Uterus (tissue), 2 donors: ENCODE results near the gene P2RY2.
A peak's percentile ranks its signal among the peaks of the same experiment; 100 is the strongest.

Experiments
- POLR2A ChIP-seq, 2 donors: fragments of 450-650 bp; IDR thresholded peaks; one replicate each; pipeline ENCODE4 v1.6.1; 2016; ENCODE audit warnings: antibody characterized with exemption in 2 of 2, mild to moderate bottlenecking in 1 of 2, moderate library complexity in 1 of 2
- TF ChIP-seq, protein P1 (sequence below), 4 experiments: fragments of 200-600 bp in 2 of 4; fragments of 450-650 bp in 2 of 4; sonication (generic) in 2 of 4; IDR thresholded peaks; one replicate each; pipeline ENCODE4 v1.5.1; 2016 to 2019; ENCODE audit warnings: antibody characterized with exemption in 4 of 4, mild to moderate bottlenecking in 2 of 4, moderate library complexity in 1 of 4

DNA sequence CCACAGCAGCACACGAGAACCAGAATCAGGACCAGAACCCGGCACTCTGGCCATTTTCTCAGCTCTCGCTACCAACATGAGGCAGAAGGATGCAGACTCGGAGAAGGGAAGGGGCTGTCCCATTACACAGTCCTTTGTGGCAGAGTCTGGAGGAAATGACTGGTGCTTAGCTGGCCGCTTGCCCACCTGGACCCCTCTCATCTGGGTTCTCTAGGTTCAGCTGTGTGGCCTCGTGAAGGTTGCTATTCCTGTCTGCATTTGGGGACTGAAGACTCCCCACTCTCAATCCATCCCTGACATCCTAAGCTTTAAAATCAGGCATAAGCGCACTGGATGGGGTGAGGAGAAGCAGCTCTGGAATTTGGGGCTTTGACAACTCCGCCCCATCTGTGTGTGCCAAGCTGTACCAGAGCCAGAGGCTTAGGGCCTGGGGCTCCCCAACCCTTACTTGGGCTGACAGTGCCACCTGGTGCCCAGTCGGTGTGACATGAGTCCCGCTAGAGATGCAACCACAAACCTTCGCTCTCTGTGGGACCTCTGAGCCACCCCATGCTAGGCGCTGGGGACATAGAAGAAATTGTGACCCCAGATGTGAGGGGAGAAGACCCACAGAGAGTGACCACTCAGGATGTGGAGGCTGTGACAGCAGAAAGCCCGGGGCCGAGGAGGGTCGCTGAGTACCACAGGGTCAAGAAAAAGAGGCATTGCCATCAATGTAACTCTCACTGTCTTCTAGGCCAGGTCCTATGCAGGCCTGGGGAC, 40.1 kb upstream of the P2RY2 start:
- TF ChIP-seq, protein P1, sequence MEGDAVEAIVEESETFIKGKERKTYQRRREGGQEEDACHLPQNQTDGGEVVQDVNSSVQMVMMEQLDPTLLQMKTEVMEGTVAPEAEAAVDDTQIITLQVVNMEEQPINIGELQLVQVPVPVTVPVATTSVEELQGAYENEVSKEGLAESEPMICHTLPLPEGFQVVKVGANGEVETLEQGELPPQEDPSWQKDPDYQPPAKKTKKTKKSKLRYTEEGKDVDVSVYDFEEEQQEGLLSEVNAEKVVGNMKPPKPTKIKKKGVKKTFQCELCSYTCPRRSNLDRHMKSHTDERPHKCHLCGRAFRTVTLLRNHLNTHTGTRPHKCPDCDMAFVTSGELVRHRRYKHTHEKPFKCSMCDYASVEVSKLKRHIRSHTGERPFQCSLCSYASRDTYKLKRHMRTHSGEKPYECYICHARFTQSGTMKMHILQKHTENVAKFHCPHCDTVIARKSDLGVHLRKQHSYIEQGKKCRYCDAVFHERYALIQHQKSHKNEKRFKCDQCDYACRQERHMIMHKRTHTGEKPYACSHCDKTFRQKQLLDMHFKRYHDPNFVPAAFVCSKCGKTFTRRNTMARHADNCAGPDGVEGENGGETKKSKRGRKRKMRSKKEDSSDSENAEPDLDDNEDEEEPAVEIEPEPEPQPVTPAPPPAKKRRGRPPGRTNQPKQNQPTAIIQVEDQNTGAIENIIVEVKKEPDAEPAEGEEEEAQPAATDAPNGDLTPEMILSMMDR (IDR thresholded peaks at IDR 0.05): peak; percentile 58 to 91 (median 78)
- TF ChIP-seq POLR2A (IDR thresholded peaks at IDR 0.05): peak in 1 of 2 donors; percentile 9
